CD14-positive monocyte (primary cell): ENCODE measurements around the gene SPG7. TPM values are rescaled to one million over a fixed set of nuclear protein-coding genes. Genes with fewer than 3 reads are reported as not detected.
A peak's percentile ranks its signal among the peaks of the same experiment; 100 is the strongest.

ENCODE experiments used
- DNase-seq, 3 donors: peaks; one replicate each; pipeline ENCODE4 v3.0.0-alpha.2; 2011 to 2022
- H2AFZ ChIP-seq: 2 replicates; pipeline ENCODE4 v1.6.0; 2012; ENCODE audit warnings: mild to moderate bottlenecking, low read depth, low read length, inconsistent platforms; ENCODE audit not compliant: insufficient read depth, poor library complexity, severe bottlenecking
- H3K27ac ChIP-seq, 2 donors: 1 replicate in 1 of 2; 2 replicates in 1 of 2; pipeline ENCODE4 v1.5.1; 2012 to 2013; ENCODE audit warnings: low read length in 2 of 2, control low read depth in 1 of 2, inconsistent platforms in 1 of 2, low read depth in 1 of 2, mild to moderate bottlenecking in 1 of 2
- H3K27me3 ChIP-seq, 2 donors: one replicate each; pipeline versions ENCODE4 v1.6.0 to v1.6.1; 2011 to 2013; ENCODE audit warnings: low read length in 2 of 2; ENCODE audit not compliant: control insufficient read depth in 2 of 2, insufficient read depth in 2 of 2
- H3K36me3 ChIP-seq, 2 donors: replicated peaks in 1 of 2; 1 replicate in 1 of 2; 2 replicates in 1 of 2; pipeline versions ENCODE4 v1.5.1 to v1.6.1; 2012 to 2013; ENCODE audit warnings: low read length in 2 of 2, control low read depth in 1 of 2, inconsistent platforms in 1 of 2, mild to moderate bottlenecking in 1 of 2; ENCODE audit not compliant: insufficient read depth in 2 of 2, control insufficient read depth in 1 of 2
- H3K4me1 ChIP-seq, 2 donors: 1 replicate in 1 of 2; 2 replicates in 1 of 2; pipeline versions ENCODE4 v1.5.1 to v1.6.1; 2012 to 2013; ENCODE audit warnings: low read length in 2 of 2, control low read depth in 1 of 2, inconsistent platforms in 1 of 2, mild to moderate bottlenecking in 1 of 2, moderate library complexity in 1 of 2; ENCODE audit not compliant: insufficient read depth in 2 of 2, control insufficient read depth in 1 of 2
- H3K4me2 ChIP-seq: replicated peaks from 2 replicates; pipeline ENCODE3; 2012; ENCODE audit warnings: low read length, moderate library complexity, mild to moderate bottlenecking; ENCODE audit not compliant: poor library complexity, severe bottlenecking; ENCODE audit errors: extremely low read depth
- H3K4me3 ChIP-seq, 3 experiments: fragments of 200-600 bp in 1 of 3; sonication (generic) in 1 of 3; replicated peaks in 1 of 3; 1 replicate in 2 of 3; 2 replicates in 1 of 3; pipeline ENCODE4 v1.5.1; 2011 to 2013; ENCODE audit warnings: low read length in 3 of 3, mild to moderate bottlenecking in 3 of 3, control low read depth in 2 of 3, low read depth in 2 of 3, inconsistent platforms in 1 of 3, moderate library complexity in 1 of 3
- H3K79me2 ChIP-seq: 2 replicates; pipeline ENCODE4 v1.6.0; 2012; ENCODE audit warnings: mild to moderate bottlenecking, control low read depth, inconsistent platforms, low read length, moderate library complexity; ENCODE audit not compliant: insufficient read depth
- H3K9ac ChIP-seq: 2 replicates; pipeline ENCODE4 v1.6.0; 2017; ENCODE audit warnings: low read length, mild to moderate bottlenecking; ENCODE audit not compliant: insufficient read depth, poor library complexity, severe bottlenecking
- H3K9me3 ChIP-seq, 2 donors: replicated peaks in 1 of 2; 1 replicate in 1 of 2; 2 replicates in 1 of 2; pipeline versions ENCODE4 v1.5.1 to v1.6.1; 2012 to 2013; ENCODE audit warnings: low read length in 2 of 2, control low read depth in 1 of 2; ENCODE audit not compliant: control insufficient read depth in 1 of 2, insufficient read depth in 1 of 2
- H4K20me1 ChIP-seq: 2 replicates; pipeline ENCODE4 v1.6.0; 2012; ENCODE audit warnings: mild to moderate bottlenecking, low read length, control low read depth, moderate library complexity; ENCODE audit not compliant: insufficient read depth
- H3K27ac Mint-ChIP-seq, 7 donors: one replicate each; pipeline ENCODE4 v1.8.0; 2020; ENCODE audit warnings: mild to moderate bottlenecking in 7 of 7, mixed read lengths in 7 of 7, moderate library complexity in 6 of 7, inconsistent platforms in 2 of 7
- H3K27me3 Mint-ChIP-seq, 3 donors: one replicate each; pipeline ENCODE4 v1.8.0; 2021 to 2022; ENCODE audit warnings: low read depth in 3 of 3, mild to moderate bottlenecking in 3 of 3, mixed read lengths in 3 of 3, moderate library complexity in 3 of 3, inconsistent platforms in 1 of 3
- H3K36me3 Mint-ChIP-seq, 2 donors: one replicate each; pipeline ENCODE4 v1.8.0; 2020; ENCODE audit warnings: mixed read lengths in 2 of 2, inconsistent platforms in 1 of 2, mild to moderate bottlenecking in 1 of 2
- H3K4me1 Mint-ChIP-seq: one replicate; pipeline ENCODE4 v1.8.0; 2020; ENCODE audit warnings: mild to moderate bottlenecking, mixed read lengths
- H3K4me3 Mint-ChIP-seq, 2 donors: one replicate each; pipeline ENCODE4 v1.8.0; 2020; ENCODE audit warnings: mild to moderate bottlenecking in 2 of 2, mixed read lengths in 2 of 2, moderate library complexity in 1 of 2
- H3K9me3 Mint-ChIP-seq, 7 donors: one replicate each; pipeline ENCODE4 v1.8.0; 2020 to 2022; ENCODE audit warnings: mixed read lengths in 7 of 7, mild to moderate bottlenecking in 6 of 7, moderate library complexity in 6 of 7, inconsistent platforms in 2 of 7
- CTCF ChIP-seq: fragments of 200-600 bp; IDR thresholded peaks from one replicate; pipeline ENCODE4 v1.8.0; 2022; ENCODE audit warnings: antibody characterized with exemption, mild to moderate bottlenecking
- WGBS: methylation state at CpG from one replicate; pipeline ENCODE4 v1.1.5; 2013; ENCODE audit warnings: missing lambda C conversion rate; ENCODE audit not compliant: insufficient coverage; 5-methylcytosine and 5-hydroxymethylcytosine counted together
- intact Hi-C, 2 donors: fragments of 100-400 bp; cut with micrococcal nuclease; formaldehyde crosslinking; loops; one replicate each; pipeline versions ENCODE4 v1.15.0 to v1.15.1; 2023
- polyA plus RNA-seq, 3 donors: library from polyadenylated mRNA; depleted of rRNA in 1 of 3; unstranded in 2 of 3; stranded (reverse) in 1 of 3; fragments of 300-500 nt in 2 of 3; fragments of >200 nt in 1 of 3; fragmentation: Illumina TruSeq in 2 of 3; gene quantifications; 1 replicate in 2 of 3; 2 replicates in 1 of 3; pipeline ENCODE4 v1.2.3, GENCODE V29; 2012 to 2021

SPG7 gene
- polyA plus RNA-seq, 3 donors: 30.3 to 120 (median 34.4) TPM

- peaks cover 45 to 72% of the 10 kb centered on the region in 2 donors for H3K36me3 ChIP-seq
- no peak overlapping the region for H3K27ac Mint-ChIP-seq
- peaks cover 0 to 2% (median 0%) of the 10 kb centered on the region in 7 donors for H3K9me3 Mint-ChIP-seq
Observed at GRCh38 chr16:89536886-89537548, 28.8 kb downstream of the SPG7 start.

GRCh38 chr16:89537549-89537925, 29.3 kb downstream of the SPG7 start:
- WGBS: 100% methylated on average over 5 of the region's 7 CpGs
- Histone ChIP-seq H3K27me3 (no peaks in the 10 kb centered on the region), H3K9me3 (no peaks in the 10 kb centered on the region), H3K27ac (no peak overlapping the region), H2AFZ (no peak overlapping the region), H3K36me3 (peaks cover 40 to 67% of the 10 kb centered on the region in 2 donors), H3K9ac (no peak overlapping the region), H4K20me1 (peaks cover 16% of the 10 kb centered on the region), H3K4me2 (no peak overlapping the region), H3K4me1 (peaks cover 23 to 27% of the 10 kb centered on the region in 2 donors), H3K4me3 (no peak overlapping the region), H3K79me2 (no peaks in the 10 kb centered on the region)
- H3K27ac Mint-ChIP-seq: peak overlapping the region in 1 of 7 donors; percentile 18
- peaks cover 0 to 2% (median 0%) of the 10 kb centered on the region in 7 donors for H3K9me3 Mint-ChIP-seq
- no peak for DNase-seq
- no peak for TF ChIP-seq CTCF
- peaks cover 0 to 1% (median 0%) of the 10 kb centered on the region in 3 donors for H3K27me3 Mint-ChIP-seq
- no peak overlapping the region for H3K4me3 Mint-ChIP-seq
- peaks cover 48 to 69% of the 10 kb centered on the region in 2 donors for H3K36me3 Mint-ChIP-seq
- H3K4me1 Mint-ChIP-seq: peaks cover 23% of the 10 kb centered on the region
- intact Hi-C loops: no loop called here

More at GRCh38 chr16:89536886-89537548, 28.8 kb downstream of the SPG7 start:
- Mint-ChIP-seq H3K27me3 (peaks cover 0 to 1% (median 0%) of the 10 kb centered on the region in 3 donors), H3K4me3 (no peak overlapping the region), H3K36me3 (peaks cover 48 to 74% of the 10 kb centered on the region in 2 donors), H3K4me1 (peaks cover 23% of the 10 kb centered on the region)
- DNase-seq: no peak
- peaks cover 23 to 27% of the 10 kb centered on the region in 2 donors for H3K4me1 ChIP-seq
- intact Hi-C loops: no loop called here
- H3K4me2 ChIP-seq: no peak overlapping the region
- H3K79me2 ChIP-seq: no peaks in the 10 kb centered on the region
- H4K20me1 ChIP-seq: peaks cover 16% of the 10 kb centered on the region
- no peak overlapping the region for H3K27ac ChIP-seq
- H2AFZ ChIP-seq: no peak overlapping the region
- H3K9ac ChIP-seq: no peak overlapping the region
- no peak overlapping the region for H3K4me3 ChIP-seq
- no peaks in the 10 kb centered on the region for H3K27me3 ChIP-seq
- no peak for TF ChIP-seq CTCF
- 94% methylated on average over 35 of the region's 36 CpGs for WGBS
- H3K9me3 ChIP-seq: no peaks in the 10 kb centered on the region
